ENCODE measurements around the gene CELA3A.
A peak's percentile ranks its signal among the peaks of the same experiment; 100 is the strongest.
"Not testable (repeated sequence)": the region's sequence is repeated elsewhere in the genome, so short reads cannot be mapped to it uniquely, and the experiment has no call there.

The CELA3A gene, protein sequence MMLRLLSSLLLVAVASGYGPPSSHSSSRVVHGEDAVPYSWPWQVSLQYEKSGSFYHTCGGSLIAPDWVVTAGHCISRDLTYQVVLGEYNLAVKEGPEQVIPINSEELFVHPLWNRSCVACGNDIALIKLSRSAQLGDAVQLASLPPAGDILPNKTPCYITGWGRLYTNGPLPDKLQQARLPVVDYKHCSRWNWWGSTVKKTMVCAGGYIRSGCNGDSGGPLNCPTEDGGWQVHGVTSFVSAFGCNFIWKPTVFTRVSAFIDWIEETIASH

DNA sequence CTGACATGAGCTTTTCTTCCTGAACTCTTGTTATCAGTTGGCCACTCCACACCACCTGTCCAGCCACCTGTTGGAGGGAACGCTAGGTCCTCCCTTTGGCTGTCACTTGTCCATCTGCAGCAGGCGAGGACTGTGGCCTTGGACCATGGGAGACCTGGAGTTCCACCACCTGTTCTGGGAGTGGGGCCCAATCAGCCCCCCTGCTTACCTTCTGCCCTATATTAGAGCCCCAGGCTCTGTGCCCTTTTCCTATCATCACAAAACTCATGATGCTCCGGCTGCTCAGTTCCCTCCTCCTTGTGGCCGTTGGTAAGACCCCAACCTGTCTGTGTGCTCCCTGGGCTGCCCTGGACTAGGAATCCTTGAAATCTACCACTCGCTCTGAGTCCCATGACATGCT is at the start of gene CELA3A:
TSS of gene CELA3A (plus strand) at position 249 of the 400 bp plus-strand sequence. CDS start at position 267, 18 bp downstream.
- DNase-seq, result no peak

DNA sequence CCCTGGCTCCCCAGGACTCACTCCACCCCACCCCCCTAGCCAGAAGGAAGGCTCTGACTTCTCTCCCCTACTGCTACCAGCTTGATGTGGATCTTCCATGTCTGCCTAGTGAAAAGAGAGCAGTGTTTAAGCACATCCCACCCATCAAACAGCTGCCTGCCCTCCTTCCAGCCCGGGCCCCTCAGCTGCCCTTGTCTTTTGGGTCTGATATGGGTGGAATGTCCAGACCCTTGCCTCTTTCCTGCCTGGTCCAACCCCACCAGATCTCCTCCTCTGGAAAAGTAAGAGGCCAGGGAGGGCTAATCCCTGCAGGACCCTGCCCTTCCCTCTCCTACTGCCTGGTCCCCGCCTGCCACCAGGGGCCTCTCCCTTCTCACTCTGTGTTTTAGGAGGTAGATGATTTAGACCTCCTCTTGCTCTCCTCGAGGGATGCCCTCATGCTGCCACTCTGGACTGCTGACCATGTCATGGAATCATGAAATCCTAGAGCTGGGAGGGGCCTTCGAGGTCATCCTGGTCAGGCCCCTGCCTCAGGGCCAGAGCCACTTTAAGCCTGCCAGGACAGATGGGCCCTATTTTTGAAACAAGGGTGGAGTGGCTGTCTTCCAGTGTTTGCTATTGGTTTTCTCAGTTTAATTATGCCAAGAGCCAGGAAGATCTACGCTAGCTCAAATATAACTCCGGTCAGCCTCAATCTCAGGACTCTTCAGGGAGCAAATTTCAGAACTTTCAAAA is 48.5 kb upstream of the CELA3A start:
- no peak for DNase-seq

DNA sequence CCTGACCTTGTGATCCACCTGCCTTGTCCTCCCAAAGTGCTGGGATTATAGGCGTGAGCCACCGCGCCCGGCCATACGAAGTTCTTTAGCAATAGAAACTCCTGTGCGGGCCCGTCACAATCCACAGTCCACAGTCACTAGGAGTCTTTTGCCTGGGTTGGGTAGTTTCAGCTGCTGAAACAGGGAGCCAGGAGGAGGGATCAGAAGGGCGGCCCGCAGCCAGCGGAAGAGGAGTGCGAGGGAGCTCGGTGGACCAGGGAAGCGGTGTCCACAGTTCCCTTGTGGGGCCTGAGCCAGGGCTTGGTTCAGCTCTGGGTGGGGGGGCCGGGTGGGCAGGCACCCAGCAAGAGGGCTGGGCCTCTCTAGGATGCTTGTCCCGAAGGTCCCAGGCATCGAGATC is 46.4 kb upstream of the CELA3A start:
- DNase-seq, result no peak

DNA sequence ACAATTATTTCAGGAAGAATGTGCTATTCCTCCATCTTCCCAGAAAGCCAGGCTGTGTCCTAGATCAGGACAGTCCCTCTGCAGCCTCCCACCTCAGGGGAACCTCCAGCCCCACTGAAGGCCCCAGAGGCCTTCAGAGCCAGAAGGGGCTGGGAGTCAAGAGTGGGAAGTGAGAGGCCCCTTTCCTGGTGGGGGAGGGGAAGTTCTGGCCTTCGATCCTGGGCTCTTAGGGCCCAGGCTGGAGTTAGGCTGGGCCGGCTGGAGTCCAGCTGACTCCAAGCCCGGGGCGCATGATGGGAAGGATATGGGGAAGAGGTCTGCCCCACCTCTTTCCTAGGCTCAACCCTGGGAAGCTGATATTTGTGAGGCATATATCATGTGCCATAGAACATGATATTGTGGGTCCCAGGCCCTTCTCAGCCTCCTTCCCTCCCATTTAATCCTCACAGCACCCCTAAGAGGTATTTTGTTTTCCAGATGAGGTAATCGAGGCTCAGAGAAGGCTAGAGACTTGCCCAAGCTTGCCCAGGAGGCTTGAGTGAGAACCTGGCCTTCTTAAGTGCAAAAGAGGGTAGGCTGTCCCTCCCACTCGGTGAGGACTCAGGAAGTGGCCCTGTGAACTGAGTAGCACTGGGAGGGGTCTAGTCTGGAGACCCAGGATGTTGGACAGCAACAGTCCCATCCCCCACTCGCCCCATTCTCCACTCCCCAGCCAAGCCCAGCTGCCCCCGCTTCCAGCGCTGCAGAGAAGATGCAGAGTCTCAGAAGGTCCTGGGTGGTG is 45.8 kb upstream of the CELA3A start:
- DNase-seq, result no peak

- peak in 1 of 51 donors; percentile 6 for DNase-seq
Observed at GRCh38 chr1:21956720-21957552, 44.5 kb upstream of the CELA3A start.

DNA sequence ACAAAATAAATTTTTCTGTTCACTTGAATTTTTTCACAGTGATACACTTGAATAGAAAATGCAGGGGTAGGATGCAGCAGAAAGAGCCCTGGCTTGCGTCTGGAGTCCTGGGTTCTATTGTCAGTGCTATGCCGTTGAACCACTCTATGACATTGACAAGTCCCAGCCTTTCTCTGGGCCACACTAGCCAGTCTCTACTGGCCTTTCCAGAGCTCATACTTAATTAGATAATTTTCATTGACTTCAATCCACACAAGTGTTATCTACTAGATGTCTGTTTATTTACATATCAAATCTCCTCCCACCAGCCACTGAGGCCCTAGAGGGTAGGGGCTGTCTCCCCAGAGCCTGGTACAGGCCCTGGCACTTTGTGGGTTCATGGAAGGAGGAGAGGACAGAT is 40.1 kb upstream of the CELA3A start:
- no peak for DNase-seq

- no peak for DNase-seq
Observed at GRCh38 chr1:21961799-21962198, 39.7 kb upstream of the CELA3A start.

- peak in 49 of 51 donors; percentile 5 to 86 (median 44) for DNase-seq
Observed at GRCh38 chr1:21963477-21964217, 37.8 kb upstream of the CELA3A start.

- DNase-seq, result no peak
Observed at GRCh38 chr1:21966247-21967000, 35.0 kb upstream of the CELA3A start.

DNA sequence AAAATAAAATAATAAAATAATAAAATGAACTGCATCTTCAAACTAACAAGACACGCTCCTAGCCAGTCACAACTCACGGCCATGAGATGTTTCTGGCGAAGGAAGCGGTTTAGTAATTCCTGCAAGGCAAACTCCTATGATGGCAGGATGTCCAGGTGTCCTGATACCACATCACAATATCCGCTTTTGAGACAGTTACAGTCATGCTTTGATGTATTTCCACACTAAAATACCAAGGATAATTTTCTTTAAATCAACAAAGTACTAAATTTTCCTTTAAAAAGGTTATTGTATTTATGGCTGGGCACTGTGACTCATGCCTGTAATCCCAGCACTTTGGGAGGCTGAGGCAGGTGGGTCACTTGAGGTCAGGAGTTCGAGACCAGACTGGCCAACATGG is 34.2 kb upstream of the CELA3A start:
- not testable (repeated sequence) for DNase-seq

GRCh38 chr1:21969066-21969465 is 32.4 kb upstream of the CELA3A start:
- not testable (repeated sequence) for DNase-seq

DNA sequence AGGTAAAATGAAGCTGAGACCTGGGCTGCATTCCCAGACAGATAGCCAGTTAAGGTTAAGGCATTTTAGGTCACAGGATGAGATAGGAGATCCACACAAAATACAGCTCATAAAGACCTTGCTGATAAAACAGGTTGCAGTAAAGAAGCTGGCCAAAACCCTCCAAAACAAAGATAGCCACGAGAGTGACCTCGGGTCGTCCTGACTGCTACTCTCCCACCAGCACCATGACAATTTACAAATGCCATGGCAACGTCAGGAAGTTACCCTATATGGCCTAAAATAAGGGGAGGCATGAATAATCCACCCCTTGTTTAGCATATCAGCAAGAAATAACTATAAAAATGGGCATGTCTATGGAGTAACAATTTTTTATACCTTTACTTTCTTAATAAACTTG is 30.9 kb upstream of the CELA3A start:
- DNase-seq, result not testable (repeated sequence)

GRCh38 chr1:21972973-21973441 is 28.4 kb upstream of the CELA3A start:
- DNase-seq, result not testable (repeated sequence)

DNA sequence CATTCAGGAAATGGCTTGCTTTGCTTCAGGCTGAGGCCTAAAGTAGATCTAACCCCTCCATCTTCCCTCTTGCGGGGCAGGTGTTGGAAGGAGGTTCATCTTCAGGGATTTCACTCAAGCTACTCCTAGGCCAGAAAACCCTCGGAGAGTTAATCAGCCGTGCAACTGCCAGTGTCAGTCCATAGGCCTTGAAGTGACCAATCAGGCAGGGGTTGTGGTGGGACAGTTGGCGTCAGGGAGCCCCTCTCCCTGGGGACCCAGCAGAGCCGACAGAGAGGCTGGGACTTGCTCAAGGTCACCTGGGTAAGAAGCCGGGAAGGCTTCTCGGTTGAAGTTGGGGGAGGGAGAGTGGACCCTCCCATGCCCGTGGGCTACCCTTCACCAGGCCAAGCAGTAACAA is 27.5 kb upstream of the CELA3A start:
- not testable (repeated sequence) for DNase-seq

DNA sequence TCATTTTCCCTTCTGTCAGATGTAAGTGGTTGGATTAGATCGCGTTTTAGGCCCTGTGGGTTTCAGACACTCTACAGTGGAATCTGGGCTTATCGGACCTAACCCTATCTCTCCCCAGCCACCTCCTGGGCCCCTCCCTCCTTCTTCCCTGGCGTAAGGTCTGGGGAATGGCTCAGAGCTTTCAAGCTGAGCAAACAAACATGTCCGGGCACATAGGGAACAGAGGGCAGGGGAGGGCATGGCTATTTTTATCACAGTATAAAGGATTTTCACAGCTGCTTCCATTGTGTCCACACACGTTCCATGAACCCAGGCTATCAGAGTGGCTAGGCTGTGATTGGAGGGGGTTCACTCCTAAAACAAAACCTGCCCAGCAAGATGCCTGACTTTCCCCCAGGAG is 26.8 kb upstream of the CELA3A start:
- not testable (repeated sequence) for DNase-seq

GRCh38 chr1:21975296-21975695 is 26.2 kb upstream of the CELA3A start:
- not testable (repeated sequence) for DNase-seq

GRCh38 chr1:21976703-21977239 is 24.7 kb upstream of the CELA3A start, which contains the start of gene CELA3B:
Gene CELA3B (plus strand): TSS chr1:21977022. CDS start chr1:21977040, 18 bp downstream.
- not testable (repeated sequence) for DNase-seq

DNA sequence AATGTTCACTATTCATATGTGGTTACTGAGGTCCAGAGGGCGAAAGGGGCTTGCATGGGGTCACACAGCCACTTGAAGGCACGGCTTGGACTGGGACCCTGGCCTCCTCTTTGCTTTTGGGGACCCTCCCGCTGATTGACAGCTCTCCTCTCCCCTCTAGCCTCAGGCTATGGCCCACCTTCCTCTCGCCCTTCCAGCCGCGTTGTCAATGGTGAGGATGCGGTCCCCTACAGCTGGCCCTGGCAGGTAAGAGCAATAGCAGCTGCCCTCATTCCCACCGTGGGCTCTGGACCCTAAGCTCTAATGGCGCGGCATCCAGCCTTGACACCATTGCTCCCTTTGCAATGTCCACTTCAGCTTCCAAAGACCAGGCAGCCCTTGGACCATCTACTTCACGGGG is 23.2 kb upstream of the CELA3A start:
- DNase-seq, result not testable (repeated sequence)
